Germinal center (tissue), 1 donor: Measurements from ENCODE around the gene CXCL12.

Experiments
- DNase-seq: peaks from one replicate; pipeline ENCODE4 v3.0.0; 2012; ENCODE audit warnings: mixed read lengths, low spot score

Gene CXCL12

DNA sequence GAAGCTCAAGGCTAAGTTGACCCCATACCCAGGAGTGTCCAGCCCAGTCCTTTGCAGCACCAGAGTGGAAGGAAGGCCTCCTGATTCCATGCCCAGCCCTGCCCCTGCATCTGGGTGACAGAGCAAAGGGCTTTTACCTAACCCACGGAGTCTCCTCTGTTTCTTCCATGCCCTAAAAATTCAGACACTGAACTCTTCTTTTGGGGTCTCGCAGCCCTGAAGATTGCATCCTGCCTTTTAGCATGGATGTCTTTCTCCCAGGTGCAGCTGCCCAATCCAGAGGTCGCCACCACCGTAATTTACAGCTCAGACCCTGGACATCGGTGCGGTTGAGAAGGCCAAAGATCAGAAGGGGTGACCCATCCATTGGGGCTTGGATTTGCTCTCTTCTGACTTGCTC, 50.8 kb downstream of the CXCL12 start:
- DNase-seq = no peak

DNA sequence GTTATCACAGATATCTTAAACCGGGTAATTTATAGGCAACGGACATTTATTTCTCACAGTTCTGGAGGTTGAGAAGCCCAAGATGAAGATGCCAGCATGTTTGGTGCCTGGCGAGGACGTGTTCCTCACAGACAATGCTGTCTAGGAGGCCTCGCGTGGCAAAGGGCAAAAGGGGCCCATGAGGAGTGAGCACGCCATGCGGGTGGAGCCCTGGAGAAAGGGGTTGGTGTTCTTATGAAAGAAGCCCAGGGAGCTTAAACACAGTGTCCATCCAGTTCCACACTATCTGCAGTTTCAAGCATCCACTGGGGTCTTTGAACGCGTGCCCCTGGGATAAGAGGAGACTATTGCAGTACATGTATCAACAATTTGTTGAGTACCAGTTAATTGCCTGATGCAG, 51.4 kb downstream of the CXCL12 start:
- DNase-seq = no peak

DNA sequence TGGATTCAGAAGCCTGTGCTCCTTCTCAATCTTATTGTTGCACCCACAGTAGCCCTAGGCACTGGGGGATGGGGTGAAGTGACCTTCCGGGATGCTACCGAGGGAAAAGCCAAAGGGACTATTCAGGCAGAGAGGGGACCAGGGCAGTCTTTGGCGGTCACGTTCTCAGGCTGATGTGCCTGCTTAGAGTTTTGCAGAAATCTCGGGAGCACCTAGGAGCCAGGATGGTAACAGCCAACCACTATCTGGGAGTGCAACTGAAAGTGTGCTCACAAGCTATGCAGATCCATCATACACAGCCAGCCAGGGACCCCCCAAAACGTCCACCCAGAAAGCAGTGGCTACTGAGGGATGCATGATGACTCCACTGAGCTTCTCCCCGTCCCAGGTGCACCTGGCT, 52.4 kb downstream of the CXCL12 start:
- DNase-seq = no peak

DNA sequence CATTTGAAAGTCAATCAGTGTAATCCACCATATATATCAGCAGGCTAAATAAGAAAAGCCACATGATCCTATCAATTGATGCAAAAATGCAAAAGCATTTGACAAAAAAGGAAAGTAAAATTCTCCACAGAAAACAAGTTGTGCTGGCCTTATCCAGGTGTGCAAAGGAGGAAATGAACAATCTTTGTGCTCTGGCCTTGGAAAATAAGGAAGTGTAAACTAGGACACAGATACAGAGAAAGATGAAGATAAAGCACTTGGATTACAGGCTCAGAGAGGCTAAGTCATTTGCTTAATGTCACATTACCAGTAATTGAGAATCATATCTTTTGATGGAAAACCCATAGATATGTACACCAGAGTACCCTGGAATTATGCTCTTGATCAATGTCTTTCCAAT, 54.5 kb downstream of the CXCL12 start:
- DNase-seq = no peak

DNA sequence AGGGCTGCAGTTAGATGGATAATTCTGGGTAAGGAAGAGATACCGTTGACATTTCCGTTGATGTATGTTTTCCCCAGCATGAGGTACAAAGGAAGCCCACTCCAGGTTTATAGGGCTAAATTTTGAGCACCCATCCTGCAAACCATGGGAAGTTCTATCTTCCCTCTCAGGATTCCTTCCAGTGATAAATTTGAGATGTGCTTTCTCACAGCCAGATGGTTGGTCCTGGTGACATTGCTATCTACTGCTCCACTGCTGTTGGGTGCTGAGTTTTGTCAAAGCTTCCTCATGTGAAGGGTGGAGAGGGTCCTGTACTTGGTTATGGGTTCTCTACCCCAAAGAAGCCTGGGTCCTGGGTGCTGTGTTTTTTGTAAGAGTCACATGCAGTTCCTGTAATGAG, 57.4 kb downstream of the CXCL12 start:
- DNase-seq = no peak
